Progenitor cell of endocrine pancreas (in vitro differentiated cells): Measurements from ENCODE around the gene SLC9A2. TPM values are rescaled to one million over a fixed set of nuclear protein-coding genes. Genes with fewer than 3 reads are reported as not detected.

Experiments used
- DNase-seq: peaks from one replicate; pipeline ENCODE4 v3.0.0; 2021; ENCODE audit warnings: low spot score; ENCODE audit not compliant: unreplicated experiment
- H3K27ac Mint-ChIP-seq: 2 replicates; pipeline ENCODE4 v1.8.0; 2021; ENCODE audit warnings: mild to moderate bottlenecking, moderate library complexity, mixed read lengths
- H3K27me3 Mint-ChIP-seq: 2 replicates; pipeline ENCODE4 v1.8.0; 2021; ENCODE audit warnings: mixed read lengths
- H3K36me3 Mint-ChIP-seq: 2 replicates; pipeline ENCODE4 v1.8.0; 2022; ENCODE audit warnings: mixed read lengths; ENCODE audit not compliant: insufficient read depth
- H3K4me1 Mint-ChIP-seq: 2 replicates; pipeline ENCODE4 v1.8.0; 2021; ENCODE audit warnings: low read depth, mixed read lengths
- H3K4me3 Mint-ChIP-seq: 2 replicates; pipeline ENCODE4 v1.8.0; 2021; ENCODE audit warnings: low read depth, mild to moderate bottlenecking, moderate library complexity, mixed read lengths
- H3K9me3 Mint-ChIP-seq: 2 replicates; pipeline ENCODE4 v1.8.0; 2021; ENCODE audit warnings: low read depth, mixed read lengths
- CTCF ChIP-seq: fragments of 200-600 bp; sonication (generic); IDR thresholded peaks from one replicate; pipeline ENCODE4 v1.5.0; 2021; ENCODE audit warnings: antibody characterized with exemption, mild to moderate bottlenecking; ENCODE audit not compliant: unreplicated experiment
- total RNA-seq: library from RNA; stranded (reverse); gene quantifications from 2 replicates; pipeline ENCODE4 v1.2.1, GENCODE V29; 2021

The SLC9A2 gene
- total RNA-seq, 1 donor from 2014 or later = 1.6 TPM

- H3K9me3 Mint-ChIP-seq = no peaks in the 10 kb centered on the region
Observed at GRCh38 chr2:102678442-102678841, 59.1 kb downstream of the SLC9A2 start.

GRCh38 chr2:102686479-102687439, 67.4 kb downstream of the SLC9A2 start:
- no peaks in the 10 kb centered on the region for H3K4me1 Mint-ChIP-seq
- no peak for TF ChIP-seq CTCF
- H3K4me3 Mint-ChIP-seq = no peak overlapping the region
- no peaks in the 10 kb centered on the region for H3K27me3 Mint-ChIP-seq
- DNase-seq = no peak
- no peaks in the 10 kb centered on the region for H3K36me3 Mint-ChIP-seq
- no peaks in the 10 kb centered on the region for H3K9me3 Mint-ChIP-seq
- H3K27ac Mint-ChIP-seq = no peak overlapping the region

More at GRCh38 chr2:102678442-102678841, 59.1 kb downstream of the SLC9A2 start:
- no peak for TF ChIP-seq CTCF
- no peak overlapping the region for H3K4me3 Mint-ChIP-seq
- no peak for DNase-seq
- H3K27me3 Mint-ChIP-seq = no peaks in the 10 kb centered on the region
- no peaks in the 10 kb centered on the region for H3K36me3 Mint-ChIP-seq
- H3K4me1 Mint-ChIP-seq = no peaks in the 10 kb centered on the region
- no peak overlapping the region for H3K27ac Mint-ChIP-seq

- no peaks in the 10 kb centered on the region for H3K9me3 Mint-ChIP-seq
- H3K36me3 Mint-ChIP-seq = no peaks in the 10 kb centered on the region
- DNase-seq = no peak
- no peak overlapping the region for H3K27ac Mint-ChIP-seq
- TF ChIP-seq CTCF = no peak
- no peaks in the 10 kb centered on the region for H3K4me1 Mint-ChIP-seq
- H3K27me3 Mint-ChIP-seq = no peaks in the 10 kb centered on the region
- H3K4me3 Mint-ChIP-seq = no peak overlapping the region
Observed at GRCh38 chr2:102690012-102690411, 70.7 kb downstream of the SLC9A2 start.

- Mint-ChIP-seq H3K4me3 (no peak overlapping the region), H3K4me1 (no peaks in the 10 kb centered on the region), H3K27me3 (no peaks in the 10 kb centered on the region), H3K9me3 (no peaks in the 10 kb centered on the region), H3K27ac (no peak overlapping the region), H3K36me3 (no peaks in the 10 kb centered on the region)
- TF ChIP-seq CTCF = no peak
- no peak for DNase-seq
Observed at GRCh38 chr2:102696463-102696862, 77.1 kb downstream of the SLC9A2 start.

GRCh38 chr2:102698369-102699111, 79.2 kb downstream of the SLC9A2 start:
- H3K36me3 Mint-ChIP-seq = no peaks in the 10 kb centered on the region
- H3K9me3 Mint-ChIP-seq = no peaks in the 10 kb centered on the region
- no peak for TF ChIP-seq CTCF
- H3K27me3 Mint-ChIP-seq = no peaks in the 10 kb centered on the region
- H3K4me1 Mint-ChIP-seq = peaks cover 3% of the 10 kb centered on the region
- DNase-seq = no peak
- H3K27ac Mint-ChIP-seq = no peak overlapping the region
- no peak overlapping the region for H3K4me3 Mint-ChIP-seq
